Myocyte (in vitro differentiated cells): ENCODE results near the gene DLGAP3. TPM values are rescaled to one million over a fixed set of nuclear protein-coding genes. Genes with fewer than 3 reads are reported as not detected.

ENCODE experiments used
- DNase-seq: peaks from one replicate; pipeline ENCODE4 v3.0.0-alpha.2; 2012; ENCODE audit warnings: low read depth
- total RNA-seq: library from RNA; depleted of rRNA; stranded (reverse); fragments of >200 nt; gene quantifications from 2 replicates; pipeline ENCODE4 v1.2.3, GENCODE V29; 2014

DLGAP3 gene
- total RNA-seq, 1 donor from 2014 or later: 0.05 TPM

- DNase-seq: no peak
Observed at GRCh38 chr1:34929853-34930701, 627 bp upstream of the DLGAP3 start.

- no peak for DNase-seq
Observed at GRCh38 chr1:34928699-34929496, 552 bp downstream of the DLGAP3 start.

DNA sequence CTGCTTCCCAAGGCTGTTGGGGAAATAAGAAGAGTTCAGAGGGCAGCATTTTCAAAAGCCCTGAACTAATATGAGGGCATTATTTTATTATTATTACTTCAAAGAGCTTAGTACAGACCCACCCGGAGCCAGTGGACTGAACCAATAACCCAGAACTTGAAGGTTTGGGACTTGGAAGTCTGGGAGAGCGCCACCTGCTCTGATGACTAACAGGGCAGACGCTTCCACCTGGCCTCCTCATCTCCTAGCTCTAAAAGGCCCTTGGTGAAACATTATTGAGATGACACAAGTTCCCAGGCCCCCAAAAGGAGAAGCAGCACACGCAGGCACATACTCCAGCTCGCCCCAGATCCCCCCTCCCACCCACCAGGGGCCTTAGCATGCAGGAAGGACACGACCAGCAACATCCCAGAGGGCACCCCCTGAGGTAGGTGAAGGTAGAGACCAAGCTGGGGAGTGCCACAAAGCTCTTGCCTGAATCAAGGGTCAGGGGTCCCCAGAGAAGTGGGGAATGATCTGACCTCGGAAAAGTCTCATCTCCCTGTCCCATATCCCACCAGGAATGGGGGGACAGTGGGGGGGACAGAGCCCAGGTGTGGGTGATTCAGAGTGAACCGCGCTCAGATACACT lies 1.3 kb downstream of the DLGAP3 start:
- DNase-seq: no peak

GRCh38 chr1:34927316-34927715 lies 2.1 kb downstream of the DLGAP3 start:
- DNase-seq: no peak

- no peak for DNase-seq
Observed at GRCh38 chr1:34926894-34927293, 2.6 kb downstream of the DLGAP3 start.

DNA sequence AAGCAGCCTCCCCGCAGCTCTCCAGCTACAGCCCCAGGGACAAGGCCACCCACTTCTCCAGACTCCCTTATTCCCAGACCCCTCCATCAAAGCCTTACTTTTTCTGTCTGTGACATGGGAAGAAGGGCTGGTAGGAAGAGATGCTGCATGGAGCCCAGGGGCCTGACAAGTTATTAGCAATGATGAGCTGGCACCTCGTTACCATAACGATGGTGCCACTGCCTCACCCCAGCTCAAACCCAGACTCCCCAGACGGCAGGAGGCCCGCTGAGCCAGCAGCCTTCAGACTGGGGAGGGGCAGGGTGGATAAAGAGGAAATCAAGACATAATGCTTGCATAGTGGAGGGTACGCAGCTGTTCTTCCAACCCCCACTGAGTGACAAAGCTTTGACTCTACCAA lies 3.3 kb downstream of the DLGAP3 start:
- DNase-seq: no peak

- no peak for DNase-seq
Observed at GRCh38 chr1:34925730-34926129, 3.7 kb downstream of the DLGAP3 start.

DNA sequence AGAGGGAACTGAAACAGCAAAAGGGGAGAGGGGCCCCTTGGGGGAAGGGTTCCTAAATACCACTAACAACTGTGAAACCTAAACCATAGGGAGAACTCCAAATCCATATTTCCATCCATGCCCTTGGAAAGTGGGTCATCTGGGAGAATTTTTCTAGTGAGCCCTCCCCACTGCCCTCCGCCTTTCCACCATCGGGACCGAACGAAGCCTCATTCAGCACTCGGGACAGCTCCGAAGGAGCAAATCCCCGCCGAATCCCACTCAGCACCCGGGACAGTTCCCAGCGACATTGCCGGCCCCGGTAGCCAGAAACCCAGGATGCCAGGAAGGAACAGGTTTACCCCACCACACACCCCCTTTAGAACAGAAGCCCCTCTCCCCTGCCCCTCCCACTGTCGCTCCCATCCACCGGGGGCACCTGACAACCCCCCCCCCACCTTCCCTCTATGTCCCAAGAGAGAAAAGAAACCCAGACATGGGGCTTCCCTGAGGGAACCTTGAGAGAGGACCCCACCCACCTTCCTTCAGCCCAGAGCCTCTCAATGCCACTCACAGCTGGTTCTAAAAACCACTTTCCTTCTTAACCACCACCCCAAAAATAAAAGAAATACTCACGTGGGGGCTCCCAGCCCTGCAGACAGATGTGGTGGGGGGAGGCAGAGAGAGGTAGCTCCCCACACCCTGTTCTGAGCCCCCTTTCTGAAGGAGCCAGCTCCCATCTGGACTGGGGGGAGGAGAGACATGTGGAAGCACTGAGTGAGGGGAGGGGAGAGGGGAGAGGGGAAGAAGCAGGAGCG lies 4.5 kb downstream of the DLGAP3 start:
- DNase-seq: peak; percentile 80

- DNase-seq: no peak
Observed at GRCh38 chr1:34923490-34923889, 6.0 kb downstream of the DLGAP3 start.

DNA sequence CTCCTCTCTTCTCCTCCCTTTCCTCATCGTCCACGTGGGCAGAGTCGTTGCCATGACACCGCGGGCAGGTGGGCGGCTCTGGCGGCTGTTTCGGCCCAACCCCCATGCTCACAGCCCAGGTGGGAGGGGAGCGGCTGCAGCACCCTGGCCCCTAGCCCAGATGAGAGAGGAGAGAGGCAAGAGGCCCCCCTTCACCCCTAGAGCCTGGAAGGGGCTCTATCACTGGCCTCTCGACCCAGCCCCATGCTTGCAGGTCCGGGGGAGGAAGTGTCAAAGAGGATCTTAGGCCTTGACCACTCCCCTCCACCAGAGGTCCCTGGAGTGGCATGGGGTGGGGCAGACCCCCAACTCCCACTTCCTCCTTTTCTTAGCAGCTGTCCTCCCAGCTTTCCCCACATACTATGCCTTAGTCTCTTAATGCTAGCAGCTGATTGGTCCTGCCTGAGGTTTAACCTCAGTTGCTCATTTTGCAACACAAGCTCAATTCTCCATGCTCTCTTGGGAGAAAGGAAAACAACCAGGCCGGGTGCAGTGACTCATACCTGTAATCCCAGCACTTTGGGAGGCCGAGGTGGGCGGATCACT lies 10.4 kb downstream of the DLGAP3 start:
- DNase-seq: no peak

- no peak for DNase-seq
Observed at GRCh38 chr1:34918386-34918976, 11.0 kb downstream of the DLGAP3 start.

DNA sequence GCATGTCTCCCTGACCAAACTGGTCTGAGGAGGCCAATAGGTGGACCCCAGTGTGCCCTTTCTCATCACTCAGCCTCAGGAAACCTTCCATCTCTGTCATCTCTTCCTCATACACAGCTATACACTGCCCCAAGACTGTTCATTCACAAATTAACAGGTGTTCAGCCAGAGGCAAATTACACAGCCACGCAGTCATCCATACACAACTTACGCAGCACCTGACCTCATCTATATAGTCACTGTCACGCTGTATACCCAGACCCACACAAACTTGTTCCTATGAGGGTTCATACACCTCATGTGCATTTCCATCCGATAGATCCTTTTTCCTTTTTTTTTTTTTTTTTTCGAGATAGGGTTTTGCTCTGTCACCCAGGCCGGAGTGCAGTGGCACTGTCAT lies 12.4 kb downstream of the DLGAP3 start:
- DNase-seq: no peak

DNA sequence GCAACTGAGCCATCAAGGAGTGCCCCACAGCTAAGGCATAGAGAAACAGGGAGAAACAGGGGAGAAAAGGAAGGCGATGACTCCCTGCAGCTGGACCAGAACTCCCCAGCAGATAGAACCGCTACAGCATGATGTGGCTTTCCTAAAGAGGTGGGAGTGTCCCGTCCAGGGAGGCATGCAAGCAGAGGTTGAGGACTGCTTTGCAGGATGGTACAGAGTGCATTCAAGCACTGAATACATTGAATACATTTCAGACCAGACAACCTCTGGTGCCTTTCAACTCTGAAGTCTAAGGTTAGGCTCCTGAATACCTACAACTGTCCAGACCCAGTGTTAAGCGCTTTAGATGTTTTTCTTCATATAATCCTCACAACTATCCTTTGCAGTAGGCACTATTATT lies 13.3 kb downstream of the DLGAP3 start:
- no peak for DNase-seq

- DNase-seq: no peak
Observed at GRCh38 chr1:34915521-34915920, 13.9 kb downstream of the DLGAP3 start.

DNA sequence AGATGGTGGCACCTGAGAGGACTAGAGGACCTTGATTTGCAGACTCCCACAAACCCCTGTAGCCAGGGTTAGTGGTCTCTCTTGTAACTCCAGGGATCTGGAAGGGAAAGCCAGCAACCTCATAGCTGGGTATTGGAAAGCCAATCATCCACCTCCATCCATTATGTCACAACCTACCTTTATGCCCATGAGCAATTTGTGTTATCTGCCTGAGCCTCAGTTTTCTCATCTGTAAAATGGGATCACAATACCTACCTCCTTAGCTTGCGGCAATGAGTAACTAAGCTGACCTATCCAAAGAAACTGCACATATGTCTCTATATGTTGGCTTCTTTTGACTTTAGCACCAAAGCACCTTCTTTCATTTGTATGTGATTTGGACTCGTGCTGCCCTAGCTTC lies 14.5 kb downstream of the DLGAP3 start:
- DNase-seq: no peak

GRCh38 chr1:34911465-34911864 lies 18.0 kb downstream of the DLGAP3 start:
- DNase-seq: no peak

DNA sequence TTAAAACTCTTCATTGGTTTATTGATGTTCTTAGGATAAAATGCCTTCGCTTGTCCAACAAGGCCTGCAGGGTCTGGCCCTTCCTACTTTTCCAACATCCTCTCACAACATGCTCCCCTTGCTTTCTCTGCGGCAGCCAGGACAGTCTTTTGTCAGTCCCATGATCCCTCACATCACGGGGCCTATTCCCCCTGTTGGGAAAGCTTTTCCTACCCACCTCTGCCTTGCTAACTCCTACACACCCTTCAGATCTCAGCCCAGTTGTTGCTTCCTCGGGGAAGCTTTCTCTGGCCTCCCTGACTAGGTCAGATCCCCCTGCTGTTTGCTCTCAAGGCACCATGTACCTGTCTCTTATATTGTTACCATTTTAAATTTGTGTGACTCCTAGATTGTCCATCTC lies 19.0 kb downstream of the DLGAP3 start:
- DNase-seq: no peak

DNA sequence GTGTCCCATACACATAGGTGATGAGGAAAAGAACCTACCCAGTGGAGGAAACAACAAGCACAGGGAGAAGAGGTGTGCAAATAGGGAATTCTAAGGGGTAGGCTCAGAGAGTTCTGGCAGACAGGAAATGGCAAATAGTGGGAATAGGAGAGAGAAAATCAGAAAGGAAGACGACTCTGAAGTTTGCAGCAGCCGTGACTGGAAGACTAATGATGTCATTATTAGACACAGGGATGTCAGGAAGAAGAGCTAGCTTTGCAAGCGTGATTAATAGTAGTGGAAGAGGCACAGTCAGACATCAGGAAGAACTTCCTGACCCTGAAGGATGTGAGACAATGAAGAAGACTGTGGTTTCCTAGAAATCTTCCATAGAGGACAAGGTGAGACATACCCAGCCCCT lies 21.1 kb downstream of the DLGAP3 start:
- no peak for DNase-seq

- DNase-seq: no peak
Observed at GRCh38 chr1:34907487-34908090, 21.9 kb downstream of the DLGAP3 start.

GRCh38 chr1:34906756-34907155 lies 22.7 kb downstream of the DLGAP3 start:
- no peak for DNase-seq
